Naive thymus-derived CD4-positive, alpha-beta T cell (primary cell): ENCODE data around the gene ATP5PB. TPM values are rescaled to one million over a fixed set of nuclear protein-coding genes. Genes with fewer than 3 reads are reported as not detected.
A peak's percentile ranks its signal among the peaks of the same experiment; 100 is the strongest.

Experiments
- ATAC-seq: fragments of 150-1000 bp; cut with Tn5 transposase; 2 replicates; pipeline ENCODE4 v1.10.0; 2021; ENCODE audit warnings: mild to moderate bottlenecking, moderate library complexity
- CTCF ChIA-PET: fragments of 350-600 bp; sonication (Branson Sonifier 250); formaldehyde crosslinking; loops from one replicate; lab custom pipeline; 2021; ENCODE audit warnings: antibody characterized with exemption; lab: Charles Lee
- POLR2A ChIA-PET: fragments of 350-600 bp; sonication (Branson Sonifier 250); formaldehyde crosslinking; loops from one replicate; lab custom pipeline; 2021; ENCODE audit warnings: antibody characterized with exemption, inconsistent platforms; lab: Charles Lee
- DNase-seq, 9 donors: peaks; one replicate each; pipeline versions ENCODE4 v3.0.0 to v3.0.0-alpha.2; 2020 to 2022; ENCODE audit warnings: mixed read lengths in 1 of 9
- H3K27ac ChIP-seq: one replicate; pipeline ENCODE4 v1.7.0; 2013; ENCODE audit warnings: mild to moderate bottlenecking, low read depth, low read length, moderate library complexity
- H3K27me3 ChIP-seq, 2 donors: one replicate each; pipeline ENCODE4 v1.7.0; 2013; ENCODE audit warnings: low read length in 2 of 2, mild to moderate bottlenecking in 2 of 2, moderate library complexity in 2 of 2; ENCODE audit not compliant: control insufficient read depth in 2 of 2, insufficient read depth in 2 of 2
- H3K36me3 ChIP-seq, 3 experiments: 1 replicate in 2 of 3; 2 replicates in 1 of 3; pipeline ENCODE4 v1.7.0; 2013; ENCODE audit warnings: low read length in 3 of 3, mild to moderate bottlenecking in 3 of 3, moderate library complexity in 1 of 3; ENCODE audit not compliant: insufficient read depth in 3 of 3, control insufficient read depth in 2 of 3
- H3K4me1 ChIP-seq, 2 donors: one replicate each; pipeline ENCODE4 v1.7.0; 2013; ENCODE audit warnings: low read length in 2 of 2, mild to moderate bottlenecking in 2 of 2, moderate library complexity in 1 of 2; ENCODE audit not compliant: control insufficient read depth in 2 of 2, insufficient read depth in 2 of 2
- H3K4me3 ChIP-seq: 2 replicates; pipeline ENCODE4 v1.7.0; 2013; ENCODE audit warnings: mild to moderate bottlenecking, low read length
- H3K9me3 ChIP-seq, 3 experiments: 1 replicate in 2 of 3; 2 replicates in 1 of 3; pipeline ENCODE4 v1.7.0; 2013; ENCODE audit warnings: low read length in 3 of 3; ENCODE audit not compliant: control insufficient read depth in 2 of 3
- H3K27ac Mint-ChIP-seq, 9 donors: one replicate each; pipeline ENCODE4 v1.8.0; 2020 to 2022; ENCODE audit warnings: mixed read lengths in 9 of 9, mild to moderate bottlenecking in 8 of 9, moderate library complexity in 5 of 9, inconsistent platforms in 2 of 9
- H3K27me3 Mint-ChIP-seq, 5 donors: one replicate each; pipeline ENCODE4 v1.8.0; 2021 to 2022; ENCODE audit warnings: mixed read lengths in 5 of 5, mild to moderate bottlenecking in 1 of 5
- H3K36me3 Mint-ChIP-seq, 5 donors: one replicate each; pipeline ENCODE4 v1.8.0; 2020 to 2022; ENCODE audit warnings: mixed read lengths in 5 of 5, mild to moderate bottlenecking in 3 of 5, inconsistent platforms in 1 of 5
- H3K4me1 Mint-ChIP-seq, 7 donors: one replicate each; pipeline ENCODE4 v1.8.0; 2020 to 2022; ENCODE audit warnings: mixed read lengths in 7 of 7, mild to moderate bottlenecking in 3 of 7, inconsistent platforms in 1 of 7
- H3K4me3 Mint-ChIP-seq, 10 donors: one replicate each; pipeline ENCODE4 v1.8.0; 2020 to 2022; ENCODE audit warnings: mild to moderate bottlenecking in 10 of 10, mixed read lengths in 10 of 10, moderate library complexity in 6 of 10, inconsistent platforms in 2 of 10
- H3K9me3 Mint-ChIP-seq, 11 donors: one replicate each; pipeline ENCODE4 v1.8.0; 2020 to 2022; ENCODE audit warnings: mixed read lengths in 11 of 11, mild to moderate bottlenecking in 4 of 11, inconsistent platforms in 1 of 11, moderate library complexity in 1 of 11
- intact Hi-C, 2 donors: fragments of 100-400 bp; cut with micrococcal nuclease; formaldehyde crosslinking; loops; one replicate each; pipeline ENCODE4 v1.15.1; 2023
- polyA plus RNA-seq, 2 donors: library from polyadenylated mRNA; unstranded; fragments of 300-500 nt; fragmentation: Illumina TruSeq; gene quantifications; one replicate each; pipeline ENCODE4 v1.2.3, GENCODE V29; 2021
- total RNA-seq, 6 experiments: library from RNA in 5 of 6; stranded (reverse) in 5 of 6; gene quantifications; 1 replicate in 5 of 6; 2 replicates in 1 of 6; pipeline ENCODE4 v1.2.3 and lab custom pipeline; 2021 to 2026

The ATP5PB gene
- total and polyA plus RNA-seq, 7 experiments from 2014 or later: 64.9 to 437 (median 111) TPM

DNA sequence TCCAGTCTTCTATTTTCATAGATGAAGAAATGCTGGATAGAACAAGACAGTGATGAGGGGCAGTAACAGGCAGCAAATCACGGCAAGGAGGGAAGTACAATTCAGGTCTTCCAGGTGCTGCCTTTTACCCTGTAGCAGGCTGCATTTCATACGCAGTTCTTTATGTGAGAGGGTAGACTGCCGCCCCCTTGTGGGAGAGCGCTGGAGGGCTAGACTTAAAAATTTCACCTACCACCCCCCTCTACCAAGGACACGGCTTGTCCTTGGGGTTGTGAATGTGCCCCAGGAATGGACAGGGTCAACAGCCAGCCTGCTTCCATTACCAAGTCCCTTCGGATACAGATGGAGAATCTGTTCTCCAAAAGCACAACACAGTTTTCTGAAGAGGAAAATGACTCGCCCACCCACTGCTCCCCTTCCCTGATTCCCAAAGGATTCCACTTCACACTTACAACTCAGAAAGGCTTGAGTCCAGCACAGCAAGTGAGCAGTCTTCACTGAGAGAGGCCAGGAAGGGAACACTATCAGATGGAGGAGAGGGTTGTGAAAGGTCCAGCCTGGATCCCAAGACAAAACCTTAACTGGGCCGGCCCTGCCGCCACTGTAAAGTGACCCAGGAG, 7.6 kb upstream of the ATP5PB start:
- intact Hi-C loops: loop anchor here (1.0 to 10.0 kb wide), 8 partner anchors 8 to 1407 kb away; partner anchors contain the start of genes ATP5PB (in 1 of the 2), STRIP1 (in 1 of the 2) and WDR77 (in 1 of the 2)
- CTCF ChIA-PET: interaction anchor here (0.6 to 1.4 kb wide), 9 partner anchors 9 to 243 kb away, joined by 3 to 5 read pairs (median 3); no protein-coding TSS in a partner anchor
- no peaks in the 10 kb centered on the region for H3K9me3 ChIP-seq

DNA sequence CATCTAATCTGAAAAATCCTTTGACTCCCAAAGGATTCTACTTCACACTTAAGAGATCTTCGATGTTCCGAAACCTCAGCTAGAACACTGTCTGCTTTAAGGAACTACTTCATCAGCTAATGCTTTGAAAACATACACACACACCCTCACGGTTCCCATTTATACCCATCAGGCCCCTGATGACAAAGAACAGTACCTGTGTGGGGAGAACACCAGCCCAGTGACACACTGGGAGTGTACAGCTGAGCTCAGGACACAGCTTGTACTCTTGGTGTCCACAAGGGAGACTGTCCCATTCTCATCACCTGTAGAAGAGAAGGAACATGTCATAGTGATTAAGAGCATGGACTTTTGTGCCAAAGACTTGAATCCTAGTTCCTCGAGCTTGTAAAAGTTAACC, 6.8 kb upstream of the ATP5PB start:
- Histone ChIP-seq H3K27ac (no peak overlapping the region), H3K4me1 (peaks cover 12 to 14% of the 10 kb centered on the region in 2 donors), H3K36me3 (peaks cover 4 to 89% (median 18%) of the 10 kb centered on the region in 3 experiments), H3K4me3 (no peak overlapping the region), H3K9me3 (no peaks in the 10 kb centered on the region), H3K27me3 (no peaks in the 10 kb centered on the region)
- Mint-ChIP-seq H3K4me1 (peaks cover 8 to 57% (median 42%) of the 10 kb centered on the region in 7 donors), H3K4me3 (no peak overlapping the region), H3K9me3 (no peaks in the 10 kb centered on the region), H3K27ac (peak overlapping the region in 6 of 9 donors; percentile 21 to 90 (median 83)), H3K27me3 (no peaks in the 10 kb centered on the region), H3K36me3 (peaks cover 15 to 50% (median 31%) of the 10 kb centered on the region in 5 donors)
- ChIA-PET CTCF (interaction anchor here (0.7 to 1.2 kb wide), 7 partner anchors 8 to 259 kb away, joined by 3 to 5 read pairs (median 3); no protein-coding TSS in a partner anchor), POLR2A (interaction anchor here (0.9 to 1.2 kb wide), 6 partner anchors 23 to 132 kb away, joined by 3 to 5 read pairs (median 3); partner anchors contain the start of gene C1orf162)
- no peak for ATAC-seq
- DNase-seq: no peak
- intact Hi-C loops: loop anchor here in 1 of 2 donors (10.0 kb wide), 1 partner anchor 1408 kb away; the partner anchor contains the start of gene STRIP1

More for the DNA sequence above, 7.6 kb upstream of the ATP5PB start:
- peaks cover 4 to 83% (median 18%) of the 10 kb centered on the region in 3 experiments for H3K36me3 ChIP-seq
- peak overlapping the region; percentile 47 for H3K27ac ChIP-seq
- no peak overlapping the region for H3K4me3 ChIP-seq
- peak; percentile 95 for ATAC-seq
- no peaks in the 10 kb centered on the region for H3K27me3 Mint-ChIP-seq
- H3K9me3 Mint-ChIP-seq: no peaks in the 10 kb centered on the region
- peak; percentile 44 to 75 (median 67) for DNase-seq
- POLR2A ChIA-PET: interaction anchor here (0.9 to 1.2 kb wide), 4 partner anchors 24 to 36 kb away, joined by 3 to 5 read pairs (median 4); partner anchors contain the start of gene C1orf162
- H3K4me3 Mint-ChIP-seq: no peak overlapping the region
- no peaks in the 10 kb centered on the region for H3K27me3 ChIP-seq
- peaks cover 8 to 49% (median 34%) of the 10 kb centered on the region in 7 donors for H3K4me1 Mint-ChIP-seq
- H3K36me3 Mint-ChIP-seq: peaks cover 15 to 48% (median 29%) of the 10 kb centered on the region in 5 donors
- peak overlapping the region in 8 of 9 donors; percentile 49 to 90 (median 84) for H3K27ac Mint-ChIP-seq
- H3K4me1 ChIP-seq: peaks cover 4 to 7% of the 10 kb centered on the region in 2 donors

DNA sequence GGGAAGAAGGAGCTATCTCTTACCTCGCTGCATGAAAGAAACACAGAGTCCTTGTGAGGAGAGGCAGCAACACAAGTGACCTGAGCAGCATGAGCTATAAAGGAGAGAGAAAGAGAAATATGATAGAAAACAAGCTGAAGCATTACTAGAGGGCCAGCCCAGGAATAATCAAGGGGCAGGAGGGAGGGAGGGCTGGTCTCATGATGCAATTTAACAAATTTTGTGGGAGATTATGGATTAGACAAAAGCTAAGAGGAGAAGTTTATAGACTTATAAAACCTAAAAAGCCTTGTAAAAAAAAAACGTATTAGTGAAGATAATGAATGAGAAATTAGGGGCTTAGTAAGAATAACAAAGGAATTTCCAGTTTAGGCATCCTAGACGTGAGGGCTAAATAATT, 5.2 kb upstream of the ATP5PB start:
- peaks cover 14 to 69% (median 52%) of the 10 kb centered on the region in 7 donors for H3K4me1 Mint-ChIP-seq
- H3K27ac Mint-ChIP-seq: peak overlapping the region in 8 of 9 donors; percentile 3 to 69 (median 40)
- intact Hi-C loops: loop anchor here in 1 of 2 donors (10.0 kb wide), 1 partner anchor 1409 kb away; the partner anchor contains the start of gene STRIP1
- H3K4me3 Mint-ChIP-seq: no peak overlapping the region
- ChIA-PET POLR2A (interaction anchor here (0.6 to 0.8 kb wide), 2 partner anchors 17 to 305 kb away, joined by 3 to 4 read pairs; no protein-coding TSS in a partner anchor), CTCF (interaction anchor here (0.5 kb wide), 1 partner anchor 108 kb away, joined by 3 read pairs; no protein-coding TSS in a partner anchor)
- peaks cover 4 to 75% (median 13%) of the 10 kb centered on the region in 3 experiments for H3K36me3 ChIP-seq
- DNase-seq (no peak), ATAC-seq (no peak)
- peaks cover 0 to 2% (median 0%) of the 10 kb centered on the region in 11 donors for H3K9me3 Mint-ChIP-seq
- no peaks in the 10 kb centered on the region for H3K27me3 Mint-ChIP-seq
- H3K9me3 ChIP-seq: no peaks in the 10 kb centered on the region
- no peaks in the 10 kb centered on the region for H3K27me3 ChIP-seq
- peaks cover 20 to 25% of the 10 kb centered on the region in 2 donors for H3K4me1 ChIP-seq
- H3K36me3 Mint-ChIP-seq: peaks cover 15 to 46% (median 31%) of the 10 kb centered on the region in 5 donors
- H3K27ac ChIP-seq: no peak overlapping the region
- H3K4me3 ChIP-seq: no peak overlapping the region

DNA sequence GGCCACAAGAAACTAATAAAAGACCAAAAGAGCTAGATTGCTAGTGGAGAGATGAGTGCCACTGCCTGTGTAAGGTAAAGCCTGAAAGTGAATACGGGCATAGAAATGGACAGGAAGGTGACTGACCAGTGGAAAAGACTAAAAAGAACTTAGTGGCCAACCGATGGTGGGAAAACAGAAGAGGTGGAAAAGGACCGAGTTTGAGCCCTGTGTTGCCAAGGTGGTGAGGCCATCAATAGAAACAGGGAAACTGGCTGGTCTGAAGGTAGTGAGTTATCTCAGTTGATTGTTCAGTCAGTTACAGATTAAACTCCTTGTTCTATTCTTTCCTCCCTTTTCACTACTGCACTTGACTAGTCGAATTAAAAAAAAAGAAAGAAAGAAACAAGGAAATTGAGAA, 2.7 kb upstream of the ATP5PB start:
- Mint-ChIP-seq H3K4me3 (peak overlapping the region; percentile 18 to 100 (median 100)), H3K36me3 (peaks cover 18 to 47% (median 29%) of the 10 kb centered on the region in 5 donors), H3K4me1 (peaks cover 30 to 83% (median 66%) of the 10 kb centered on the region in 7 donors), H3K27me3 (no peaks in the 10 kb centered on the region), H3K27ac (peak overlapping the region in 8 of 9 donors; percentile 1 to 99 (median 76)), H3K9me3 (peaks cover 0 to 4% (median 0%) of the 10 kb centered on the region in 11 donors)
- Histone ChIP-seq H3K4me1 (peaks cover 37 to 43% of the 10 kb centered on the region in 2 donors), H3K9me3 (no peaks in the 10 kb centered on the region), H3K36me3 (peaks cover 4 to 65% (median 9%) of the 10 kb centered on the region in 3 experiments), H3K27me3 (no peaks in the 10 kb centered on the region), H3K4me3 (no peak overlapping the region), H3K27ac (peak overlapping the region; percentile 17)
- ChIA-PET CTCF (interaction anchor here (0.7 kb wide), 1 partner anchor 267 kb away, joined by 9 read pairs; no protein-coding TSS in a partner anchor), POLR2A (interaction anchor here (0.8 to 8.9 kb wide), 2 partner anchors 9 to 28 kb away, joined by 3 to 96 read pairs; partner anchors contain the start of gene C1orf162)
- DNase-seq (no peak), ATAC-seq (no peak)
- intact Hi-C loops: loop anchor here in 1 of 2 donors (5.0 to 10.0 kb wide), 2 partner anchors 99 to 1412 kb away; partner anchors contain the start of gene STRIP1

DNA sequence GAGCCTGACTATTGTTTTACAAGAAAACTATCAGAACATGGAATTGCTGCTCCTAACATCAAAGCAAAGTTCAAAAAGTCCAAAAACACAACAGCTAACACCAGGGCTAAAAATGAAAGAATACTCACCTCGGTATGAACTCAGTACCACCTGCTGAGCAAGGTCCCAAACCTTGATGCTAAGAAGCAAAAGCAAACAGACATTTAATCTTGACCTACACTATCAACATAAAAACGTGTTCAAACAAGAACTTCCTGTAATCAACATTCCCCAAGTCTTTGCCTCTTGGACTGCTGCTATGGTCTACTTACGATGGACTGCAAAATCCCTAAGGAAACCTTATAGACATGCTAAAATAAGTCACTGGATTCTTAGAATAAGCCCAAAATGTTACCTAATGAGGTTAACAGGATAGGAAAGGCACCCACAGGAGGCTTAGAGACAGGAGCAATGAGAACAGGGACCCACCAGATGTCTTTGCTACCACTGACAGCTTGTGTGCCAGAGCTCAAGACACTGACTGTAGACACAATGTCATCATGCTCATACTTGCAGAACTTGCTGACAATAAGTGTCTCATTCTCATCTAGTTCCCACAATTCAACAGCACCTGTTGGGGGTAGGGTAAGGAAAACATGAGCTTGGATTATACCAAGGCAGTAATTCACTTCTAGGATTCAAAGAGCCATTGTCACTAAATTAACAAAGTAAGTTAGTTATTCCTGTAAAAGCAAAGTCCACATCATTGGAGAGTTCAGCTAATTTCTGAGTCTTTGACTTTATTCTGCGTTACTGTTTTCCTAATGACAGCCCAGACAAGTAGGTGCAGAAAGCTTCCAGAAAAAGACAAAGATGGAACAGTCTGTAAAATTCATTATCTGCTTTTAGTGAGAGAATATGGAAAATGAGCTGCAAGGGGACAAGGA, 2.0 kb upstream of the ATP5PB start:
- H3K9me3 Mint-ChIP-seq: peaks cover 0 to 6% (median 0%) of the 10 kb centered on the region in 11 donors
- peaks cover 36 to 83% (median 66%) of the 10 kb centered on the region in 7 donors for H3K4me1 Mint-ChIP-seq
- Histone ChIP-seq H3K9me3 (no peaks in the 10 kb centered on the region), H3K27me3 (no peaks in the 10 kb centered on the region), H3K36me3 (peaks cover 4 to 59% (median 10%) of the 10 kb centered on the region in 3 experiments), H3K4me3 (no peak overlapping the region), H3K4me1 (peaks cover 44% of the 10 kb centered on the region in 2 donors), H3K27ac (peak overlapping the region; percentile 98)
- peak overlapping the region; percentile 97 to 100 (median 100) for H3K4me3 Mint-ChIP-seq
- H3K36me3 Mint-ChIP-seq: peaks cover 17 to 51% (median 29%) of the 10 kb centered on the region in 5 donors
- intact Hi-C loops: loop anchor here in 1 of 2 donors (5.0 to 10.0 kb wide), 2 partner anchors 100 to 1412 kb away; partner anchors contain the start of gene STRIP1
- ChIA-PET CTCF (interaction anchor here (0.7 to 1.6 kb wide), 3 partner anchors 27 to 266 kb away, joined by 3 to 9 read pairs (median 4); partner anchors contain the start of gene C1orf162), POLR2A (interaction anchor here (0.8 to 8.9 kb wide), 6 partner anchors 10 to 61 kb away, joined by 3 to 96 read pairs (median 4); partner anchors contain the start of gene C1orf162)
- ATAC-seq (no peak), DNase-seq (no peak)
- H3K27me3 Mint-ChIP-seq: no peaks in the 10 kb centered on the region
- peak overlapping the region; percentile 36 to 100 (median 84) for H3K27ac Mint-ChIP-seq
